ENCODE results near the gene NQO1. TPM values are rescaled to one million over a fixed set of nuclear protein-coding genes. Genes with fewer than 3 reads are reported as not detected.

NQO1 gene
- total RNA-seq, 2 experiments from 2014 or later, result 9.9 to 11.3 TPM

DNA sequence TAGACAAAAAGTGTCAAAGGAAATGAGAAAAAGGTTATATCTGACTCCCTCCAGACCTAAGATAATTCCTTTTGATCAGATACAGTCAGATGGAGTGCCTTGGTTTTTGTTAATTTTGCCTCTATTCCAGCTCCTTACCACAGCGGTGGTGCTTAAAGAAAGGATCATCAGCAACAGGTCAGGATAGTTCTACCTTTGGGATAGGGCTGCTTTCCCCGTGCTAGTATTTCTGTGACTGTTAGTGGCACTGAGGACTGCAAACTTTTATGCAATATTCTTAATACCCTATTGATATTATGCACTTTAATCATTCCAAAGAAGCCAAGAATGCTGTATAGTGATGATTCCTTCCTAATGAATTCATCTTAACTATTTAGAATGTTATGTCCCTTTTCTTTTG, 24.5 kb downstream of the NQO1 start:
- Mint-ChIP-seq H3K4me3 (no peak overlapping the region), H3K27ac (no peak overlapping the region), H3K4me1 (no peaks in the 10 kb centered on the region), H3K9me3 (no peaks in the 10 kb centered on the region), H3K36me3 (peaks cover 1% of the 10 kb centered on the region), H3K27me3 (no peaks in the 10 kb centered on the region)
- no peak for DNase-seq

- no peak overlapping the region for H3K27ac Mint-ChIP-seq
- no peaks in the 10 kb centered on the region for H3K4me1 Mint-ChIP-seq
- no peak for DNase-seq
- no peaks in the 10 kb centered on the region for H3K27me3 Mint-ChIP-seq
- no peak overlapping the region for H3K4me3 Mint-ChIP-seq
- H3K9me3 Mint-ChIP-seq, result no peaks in the 10 kb centered on the region
- H3K36me3 Mint-ChIP-seq, result peaks cover 1% of the 10 kb centered on the region
Observed at GRCh38 chr16:69701452-69701851, 24.9 kb downstream of the NQO1 start.

GRCh38 chr16:69699915-69700314, 26.4 kb downstream of the NQO1 start:
- H3K4me1 Mint-ChIP-seq, result no peaks in the 10 kb centered on the region
- no peaks in the 10 kb centered on the region for H3K9me3 Mint-ChIP-seq
- H3K27me3 Mint-ChIP-seq, result no peaks in the 10 kb centered on the region
- peaks cover 6% of the 10 kb centered on the region for H3K36me3 Mint-ChIP-seq
- no peak overlapping the region for H3K4me3 Mint-ChIP-seq
- DNase-seq, result no peak
- no peak overlapping the region for H3K27ac Mint-ChIP-seq

GRCh38 chr16:69698404-69698803, 28.0 kb downstream of the NQO1 start:
- Mint-ChIP-seq H3K27ac (no peak overlapping the region), H3K9me3 (no peaks in the 10 kb centered on the region), H3K27me3 (no peaks in the 10 kb centered on the region), H3K36me3 (peaks cover 12% of the 10 kb centered on the region), H3K4me3 (no peak overlapping the region), H3K4me1 (no peaks in the 10 kb centered on the region)
- no peak for DNase-seq

DNA sequence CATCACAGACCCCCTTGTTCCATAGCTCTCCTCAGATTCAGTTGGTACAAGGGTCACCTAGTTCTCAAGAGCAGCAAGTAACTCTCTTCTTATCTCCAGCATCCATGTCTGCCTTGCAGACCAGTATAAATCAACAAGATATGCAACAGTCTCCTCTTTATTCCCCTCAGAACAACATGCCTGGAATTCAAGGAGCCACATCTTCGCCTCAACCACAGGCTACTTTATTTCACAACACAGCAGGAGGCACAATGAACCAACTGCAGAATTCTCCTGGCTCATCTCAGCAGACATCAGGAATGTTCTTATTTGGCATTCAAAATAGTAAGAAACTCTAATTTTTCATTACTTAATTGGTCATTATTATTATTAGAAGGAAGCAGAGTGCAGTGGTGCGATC, 32.4 kb downstream of the NQO1 start:
- DNase-seq, result no peak
- Mint-ChIP-seq H3K9me3 (no peaks in the 10 kb centered on the region), H3K4me1 (peaks cover 15% of the 10 kb centered on the region), H3K27me3 (no peaks in the 10 kb centered on the region), H3K27ac (no peak overlapping the region), H3K4me3 (no peak overlapping the region), H3K36me3 (peaks cover 31% of the 10 kb centered on the region)

GRCh38 chr16:69691980-69692911, 34.1 kb downstream of the NQO1 start:
- Mint-ChIP-seq H3K27ac (peak overlapping the region; percentile 83), H3K36me3 (peaks cover 29% of the 10 kb centered on the region), H3K9me3 (no peaks in the 10 kb centered on the region), H3K4me1 (peaks cover 15% of the 10 kb centered on the region), H3K4me3 (no peak overlapping the region), H3K27me3 (no peaks in the 10 kb centered on the region)
- peak; percentile 5 for DNase-seq

- Mint-ChIP-seq H3K36me3 (peaks cover 22% of the 10 kb centered on the region), H3K9me3 (no peaks in the 10 kb centered on the region), H3K4me1 (peaks cover 15% of the 10 kb centered on the region), H3K27me3 (no peaks in the 10 kb centered on the region), H3K4me3 (no peak overlapping the region), H3K27ac (no peak overlapping the region)
- no peak for DNase-seq
Observed at GRCh38 chr16:69688589-69688988, 37.8 kb downstream of the NQO1 start.

GRCh38 chr16:69680358-69680757, 46.0 kb downstream of the NQO1 start:
- Mint-ChIP-seq H3K4me3 (no peak overlapping the region), H3K36me3 (peaks cover 22% of the 10 kb centered on the region), H3K9me3 (no peaks in the 10 kb centered on the region), H3K27me3 (no peaks in the 10 kb centered on the region), H3K27ac (no peak overlapping the region), H3K4me1 (no peaks in the 10 kb centered on the region)
- DNase-seq, result no peak

DNA sequence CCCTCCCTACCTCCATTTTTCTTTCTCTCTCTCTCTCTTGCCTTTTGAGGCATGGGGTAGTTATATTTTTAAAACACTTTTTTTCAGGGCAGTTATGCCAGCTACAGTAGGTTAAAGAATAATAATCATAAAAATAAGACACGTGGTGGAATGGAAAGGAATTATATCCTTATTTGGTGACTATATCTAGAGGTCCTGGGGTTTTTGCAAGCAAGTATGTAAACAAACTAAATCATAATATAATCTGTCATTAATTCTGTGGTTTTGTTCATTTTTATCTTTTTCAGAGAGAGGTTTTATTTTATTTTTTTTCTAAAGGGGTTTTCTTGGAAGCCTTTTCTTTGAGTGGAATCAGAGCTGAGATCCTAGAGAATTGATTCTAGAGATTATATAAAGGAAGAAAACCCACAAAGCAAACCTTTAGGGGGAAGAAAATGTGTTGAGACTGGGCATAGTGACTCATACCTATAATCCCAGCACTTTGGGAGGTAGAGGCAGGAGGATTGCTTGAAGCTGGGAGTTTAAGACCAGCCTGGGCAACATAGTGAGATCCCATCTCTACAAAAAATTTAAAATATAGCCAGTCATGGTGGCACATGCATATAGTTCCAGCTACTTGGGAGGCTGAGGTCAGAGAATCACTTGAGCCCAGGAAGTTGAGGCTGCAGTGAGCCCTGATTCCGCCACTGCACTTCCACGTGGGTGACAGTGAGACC, 53.2 kb downstream of the NQO1 start:
- Mint-ChIP-seq H3K36me3 (peaks cover 26% of the 10 kb centered on the region), H3K27me3 (no peaks in the 10 kb centered on the region), H3K9me3 (no peaks in the 10 kb centered on the region), H3K27ac (peak overlapping the region; percentile 12), H3K4me1 (no peaks in the 10 kb centered on the region), H3K4me3 (no peak overlapping the region)
- DNase-seq, result no peak

DNA sequence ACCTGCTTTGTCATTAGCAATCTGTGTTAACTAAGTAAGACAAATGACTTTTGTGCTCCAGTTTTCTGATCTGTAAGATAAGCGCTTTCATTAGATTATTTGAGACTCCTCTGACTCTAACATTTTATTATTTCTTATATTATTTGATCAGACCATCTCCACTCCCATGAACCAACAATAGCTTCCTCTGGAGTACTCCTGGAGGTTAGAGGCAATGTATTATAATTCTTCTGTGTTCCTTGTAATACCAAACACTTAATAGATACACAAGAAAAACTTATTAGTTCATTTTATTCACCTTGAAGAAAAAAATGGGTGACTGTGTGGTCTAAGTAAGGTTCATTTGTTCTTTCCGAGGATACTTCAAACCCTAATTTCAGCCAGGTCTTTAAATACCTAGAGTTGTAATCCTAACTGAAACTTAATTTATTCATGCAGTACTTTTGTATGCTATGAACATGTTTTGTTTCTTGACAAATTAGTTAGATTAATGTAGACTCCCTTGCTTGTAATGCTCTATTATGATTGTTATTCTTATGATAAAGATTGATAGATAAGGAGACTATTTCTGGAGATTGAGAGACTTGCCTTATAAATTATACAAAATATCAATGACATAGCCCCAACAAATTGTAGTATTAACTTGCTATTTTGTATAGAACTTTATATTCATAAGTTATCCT, 53.9 kb downstream of the NQO1 start:
- H3K9me3 Mint-ChIP-seq, result no peaks in the 10 kb centered on the region
- no peaks in the 10 kb centered on the region for H3K4me1 Mint-ChIP-seq
- no peak for DNase-seq
- H3K36me3 Mint-ChIP-seq, result peaks cover 28% of the 10 kb centered on the region
- no peaks in the 10 kb centered on the region for H3K27me3 Mint-ChIP-seq
- no peak overlapping the region for H3K27ac Mint-ChIP-seq
- no peak overlapping the region for H3K4me3 Mint-ChIP-seq

GRCh38 chr16:69669577-69669976, 56.8 kb downstream of the NQO1 start:
- Mint-ChIP-seq H3K9me3 (no peaks in the 10 kb centered on the region), H3K36me3 (peaks cover 21% of the 10 kb centered on the region), H3K27me3 (no peaks in the 10 kb centered on the region), H3K4me1 (no peaks in the 10 kb centered on the region), H3K27ac (no peak overlapping the region), H3K4me3 (no peak overlapping the region)
- no peak for DNase-seq

- Mint-ChIP-seq H3K36me3 (peaks cover 23% of the 10 kb centered on the region), H3K27me3 (no peaks in the 10 kb centered on the region), H3K4me3 (no peak overlapping the region), H3K9me3 (no peaks in the 10 kb centered on the region), H3K27ac (no peak overlapping the region), H3K4me1 (peaks cover 2% of the 10 kb centered on the region)
- no peak for DNase-seq
Observed at GRCh38 chr16:69663846-69664245, 62.5 kb downstream of the NQO1 start.

- H3K27me3 Mint-ChIP-seq, result no peaks in the 10 kb centered on the region
- H3K4me1 Mint-ChIP-seq, result peaks cover 2% of the 10 kb centered on the region
- no peaks in the 10 kb centered on the region for H3K9me3 Mint-ChIP-seq
- no peak overlapping the region for H3K4me3 Mint-ChIP-seq
- no peak for DNase-seq
- peaks cover 20% of the 10 kb centered on the region for H3K36me3 Mint-ChIP-seq
- no peak overlapping the region for H3K27ac Mint-ChIP-seq
Observed at GRCh38 chr16:69662901-69663300, 63.5 kb downstream of the NQO1 start.

DNA sequence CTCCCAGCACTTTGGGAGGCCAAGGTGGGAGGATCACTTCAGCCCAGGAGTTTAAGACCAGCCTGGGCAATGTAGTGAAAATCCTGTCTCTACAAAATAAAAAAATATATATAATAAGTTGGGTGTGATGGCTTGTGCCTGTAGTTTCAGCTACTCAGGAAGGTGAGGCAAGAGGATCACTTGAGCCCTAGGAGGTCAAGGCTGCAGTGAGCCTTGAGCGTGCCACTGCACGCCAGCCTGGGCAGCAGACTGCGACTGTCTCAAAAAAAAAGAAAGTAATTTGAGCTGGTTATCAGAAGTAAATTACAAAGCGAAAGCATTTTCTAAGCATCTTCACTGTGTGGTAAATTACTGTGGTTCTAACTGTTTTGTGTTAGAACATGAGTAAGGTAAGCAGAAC, 66.2 kb downstream of the NQO1 start:
- no peak for DNase-seq
- Mint-ChIP-seq H3K4me3 (no peak overlapping the region), H3K9me3 (no peaks in the 10 kb centered on the region), H3K4me1 (peaks cover 2% of the 10 kb centered on the region), H3K36me3 (peaks cover 26% of the 10 kb centered on the region), H3K27me3 (no peaks in the 10 kb centered on the region), H3K27ac (no peak overlapping the region)
